Measurements from ENCODE around the gene VSTM4. TPM values are rescaled to one million over a fixed set of nuclear protein-coding genes. Genes with fewer than 3 reads are reported as not detected.

VSTM4 gene
- total and polyA plus RNA-seq, 9 of the 15 experiments (the other 6 are each of a cell fraction or from before 2014, with no cell fraction given): 1.0 to 7.9 (median 3.0) TPM

- no peak for TF ChIP-seq JUN (IDR thresholded peaks at IDR 0.05; ENCODE audit: borderline replicate concordance, low read depth, low read length)
- TF ChIP-seq JUN (CRISPR knock-in tag; IDR thresholded peaks at IDR 0.05; ENCODE audit: borderline replicate concordance): no peak
- no peak for TF ChIP-seq DDX20 (tag; IDR thresholded peaks at IDR 0.05; ENCODE audit: low read depth)
- TF ChIP-seq TBP (optimal IDR thresholded peaks at IDR 0.05; ENCODE audit: low read depth, low read length): no peak
- no peak for TF ChIP-seq ZNF232 (CRISPR knock-in tag; IDR thresholded peaks at IDR 0.05)
- no peak for TF ChIP-seq ZC3H4 (CRISPR knock-in tag; IDR thresholded peaks at IDR 0.05; ENCODE audit: borderline replicate concordance)
- no peak for TF ChIP-seq ZNF408 (CRISPR knock-in tag; IDR thresholded peaks at IDR 0.05; ENCODE audit: low read depth)
- TF ChIP-seq, protein P1, sequence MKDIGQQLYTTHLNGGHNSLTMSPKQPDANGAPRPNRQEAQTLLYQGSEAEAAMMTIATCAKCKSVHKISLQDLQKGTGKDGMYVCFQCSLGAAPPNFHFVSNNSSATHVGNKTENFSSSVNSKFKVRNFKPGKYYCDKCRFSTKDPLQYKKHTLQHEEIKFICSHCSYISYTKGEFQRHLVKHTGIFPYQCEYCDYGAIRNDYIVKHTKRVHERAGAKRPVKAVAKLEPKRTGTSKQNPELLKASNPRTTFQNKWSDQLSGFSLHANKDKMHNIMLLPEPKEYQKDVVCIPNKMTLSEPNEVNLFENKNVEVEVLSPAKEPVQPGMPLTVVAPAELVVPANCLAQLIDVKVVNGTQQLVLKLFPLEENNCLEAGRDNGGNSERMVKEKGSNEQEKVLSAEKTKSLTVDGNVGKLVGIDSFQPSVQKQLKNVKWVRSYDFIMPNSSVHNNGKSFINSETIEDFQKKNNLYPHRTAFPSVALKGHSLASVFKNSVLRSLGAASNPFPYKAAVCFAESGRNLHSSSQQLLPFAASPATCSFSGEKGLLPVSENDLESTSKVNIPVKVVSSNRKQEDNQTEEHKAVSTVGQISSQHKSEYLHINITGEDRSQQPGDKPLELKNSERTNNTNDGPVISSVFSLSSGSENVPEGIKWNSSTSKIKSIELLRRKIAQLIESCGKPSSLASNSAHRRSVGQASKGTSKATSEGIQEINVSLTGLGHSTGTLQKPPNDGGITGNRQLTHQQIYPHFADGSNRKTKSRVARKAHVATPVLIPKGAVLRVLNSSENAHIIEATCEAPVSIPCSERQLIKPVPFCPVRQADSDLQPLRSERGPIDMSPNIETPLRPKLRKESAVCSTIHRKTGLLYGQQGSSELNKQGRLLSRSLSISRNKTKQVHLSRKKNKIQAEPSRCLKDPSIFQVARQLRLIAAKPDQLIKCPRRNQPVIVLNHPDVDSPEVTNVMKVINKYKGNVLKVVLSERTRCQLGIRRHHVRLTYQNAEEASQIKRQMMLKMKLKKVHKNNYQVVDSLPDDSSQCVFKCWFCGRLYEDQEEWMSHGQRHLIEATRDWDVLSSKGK (CRISPR knock-in tag; IDR thresholded peaks at IDR 0.05): no peak
These were observed 1.4 kb upstream of the VSTM4 start (continued) for GRCh38 chr10:49116509-49117375.
